GM12865 (cell line): Measurements from ENCODE around the gene SPECC1L.
A peak's percentile ranks its signal among the peaks of the same experiment; 100 is the strongest.

Experiments used
- DNase-seq: peaks from one replicate; pipeline ENCODE4 v3.0.0; 2010; ENCODE audit warnings: low read depth
- H3K4me3 ChIP-seq: 2 replicates; pipeline ENCODE4 v1.5.1; 2011; ENCODE audit warnings: mild to moderate bottlenecking, low read depth, low read length, control low read depth
- TF ChIP-seq, protein P1 (sequence below): IDR thresholded peaks from 2 replicates; pipeline ENCODE4 v1.5.1; 2011; ENCODE audit warnings: low read length, control low read depth, low read depth, inconsistent platforms; ENCODE audit not compliant: insufficient read depth; ENCODE audit errors: missing control alignments

Gene SPECC1L

DNA sequence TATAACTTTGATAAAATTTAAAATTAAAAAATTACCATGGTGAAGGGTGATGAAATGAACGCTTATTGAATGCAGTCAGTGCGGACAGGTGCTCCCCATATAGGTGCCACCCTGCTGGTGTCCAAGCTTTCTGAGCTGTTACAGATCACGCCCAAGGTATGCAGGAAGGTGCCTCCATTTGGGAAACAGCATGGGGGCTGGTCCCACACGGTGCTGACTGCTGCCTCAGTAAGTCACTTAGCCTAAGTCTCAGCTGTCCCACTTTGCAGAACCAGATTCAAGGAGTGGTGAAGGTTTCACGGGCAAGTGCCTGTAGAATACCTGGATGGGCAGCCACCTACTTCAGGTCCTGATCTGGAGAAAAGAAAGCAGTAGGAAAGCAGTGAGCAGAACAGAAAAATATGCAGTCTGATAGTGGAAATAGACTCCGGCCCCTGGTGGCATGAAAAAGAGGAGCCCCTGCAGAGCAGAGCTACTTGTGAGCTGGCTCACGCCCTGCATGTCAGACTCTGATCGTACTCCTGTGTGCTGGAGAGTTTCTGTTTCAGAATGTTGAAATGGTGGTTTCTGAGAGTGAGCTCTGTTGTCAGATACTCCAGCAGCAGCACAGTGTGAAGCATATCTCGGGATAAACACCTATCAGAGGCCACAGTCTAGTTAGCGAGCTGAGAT is 189.9 kb downstream of the SPECC1L start:
- peak overlapping the region; percentile 6; the same call in 1 of the 2 replicates for H3K4me3 ChIP-seq
- TF ChIP-seq, protein P1, sequence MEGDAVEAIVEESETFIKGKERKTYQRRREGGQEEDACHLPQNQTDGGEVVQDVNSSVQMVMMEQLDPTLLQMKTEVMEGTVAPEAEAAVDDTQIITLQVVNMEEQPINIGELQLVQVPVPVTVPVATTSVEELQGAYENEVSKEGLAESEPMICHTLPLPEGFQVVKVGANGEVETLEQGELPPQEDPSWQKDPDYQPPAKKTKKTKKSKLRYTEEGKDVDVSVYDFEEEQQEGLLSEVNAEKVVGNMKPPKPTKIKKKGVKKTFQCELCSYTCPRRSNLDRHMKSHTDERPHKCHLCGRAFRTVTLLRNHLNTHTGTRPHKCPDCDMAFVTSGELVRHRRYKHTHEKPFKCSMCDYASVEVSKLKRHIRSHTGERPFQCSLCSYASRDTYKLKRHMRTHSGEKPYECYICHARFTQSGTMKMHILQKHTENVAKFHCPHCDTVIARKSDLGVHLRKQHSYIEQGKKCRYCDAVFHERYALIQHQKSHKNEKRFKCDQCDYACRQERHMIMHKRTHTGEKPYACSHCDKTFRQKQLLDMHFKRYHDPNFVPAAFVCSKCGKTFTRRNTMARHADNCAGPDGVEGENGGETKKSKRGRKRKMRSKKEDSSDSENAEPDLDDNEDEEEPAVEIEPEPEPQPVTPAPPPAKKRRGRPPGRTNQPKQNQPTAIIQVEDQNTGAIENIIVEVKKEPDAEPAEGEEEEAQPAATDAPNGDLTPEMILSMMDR, result no peak
- peak; percentile 71 for DNase-seq

DNA sequence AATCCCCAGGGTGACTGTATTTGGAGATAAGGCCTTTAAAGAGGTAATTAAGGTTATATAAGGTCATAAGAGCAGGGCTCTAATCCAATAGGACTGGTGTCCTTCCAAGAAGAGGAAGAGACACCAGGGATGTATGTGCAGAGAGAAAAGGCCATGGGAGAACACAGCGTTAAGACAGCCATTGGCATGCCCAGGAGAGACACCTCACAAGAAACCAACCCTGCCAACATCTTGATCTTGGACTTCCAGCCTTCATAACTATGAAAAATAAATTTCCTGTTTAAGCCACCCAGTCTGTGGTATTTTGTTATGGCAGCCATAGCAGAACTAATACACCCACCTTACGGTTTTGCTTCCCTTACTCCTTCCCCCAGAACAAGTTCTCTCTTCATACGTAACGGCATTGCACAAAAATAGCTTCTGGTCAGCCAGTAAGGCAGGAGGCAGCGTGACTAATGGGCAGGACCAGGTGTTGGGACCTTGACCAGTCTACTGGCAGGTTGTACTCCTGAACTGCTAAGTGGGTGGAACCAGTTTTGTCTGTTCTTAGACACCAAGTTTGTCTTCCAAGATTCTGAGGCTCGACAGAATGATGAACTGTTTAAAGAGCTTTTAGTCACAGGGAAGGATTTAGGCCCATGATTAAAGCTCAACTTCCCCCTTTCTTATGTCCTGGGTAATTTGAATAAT is 192.6 kb downstream of the SPECC1L start:
- no peak overlapping the region for H3K4me3 ChIP-seq
- TF ChIP-seq, protein P1, result no peak
- DNase-seq, result no peak

DNA sequence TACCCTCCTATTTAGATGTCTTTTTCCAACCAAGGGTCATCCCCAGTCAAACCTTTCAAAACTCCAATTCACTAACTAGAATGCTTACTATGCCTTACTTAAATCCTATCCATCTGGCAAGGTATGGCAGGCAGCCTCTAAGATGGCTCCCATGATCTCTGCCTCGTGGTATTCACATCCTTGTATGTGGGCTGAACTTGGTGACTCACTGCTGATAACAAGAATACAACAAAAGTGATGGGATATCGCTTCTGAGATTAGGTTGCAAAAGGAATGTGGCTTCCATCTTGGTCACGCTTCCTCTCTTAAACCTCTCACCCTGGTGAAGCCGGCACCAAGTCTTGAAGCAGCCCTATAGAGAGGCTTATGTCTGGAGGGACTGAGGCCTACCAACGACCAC is 194.9 kb downstream of the SPECC1L start:
- no peak overlapping the region for H3K4me3 ChIP-seq
- TF ChIP-seq, protein P1, result no peak
- DNase-seq, result no peak

DNA sequence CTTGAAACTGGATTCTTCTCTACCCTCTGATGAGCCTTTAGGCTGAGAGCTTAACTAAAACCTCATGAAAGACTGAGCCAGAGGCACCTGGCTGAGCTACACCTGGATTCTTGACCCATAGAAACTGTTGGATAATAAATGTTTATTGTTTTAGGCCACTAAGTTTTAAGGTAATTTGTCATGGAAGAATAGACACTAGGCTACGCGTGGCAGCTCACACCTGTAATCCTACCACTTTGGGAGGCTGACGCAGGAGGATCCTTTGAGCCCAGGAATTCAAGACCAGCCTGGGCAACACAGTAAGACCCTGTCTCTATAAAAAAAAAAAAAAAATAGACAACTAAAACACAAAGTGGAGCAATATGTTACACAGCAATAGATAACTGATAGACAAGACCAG is 195.3 kb downstream of the SPECC1L start:
- DNase-seq, result no peak
- TF ChIP-seq, protein P1, result no peak
- H3K4me3 ChIP-seq, result no peak overlapping the region

DNA sequence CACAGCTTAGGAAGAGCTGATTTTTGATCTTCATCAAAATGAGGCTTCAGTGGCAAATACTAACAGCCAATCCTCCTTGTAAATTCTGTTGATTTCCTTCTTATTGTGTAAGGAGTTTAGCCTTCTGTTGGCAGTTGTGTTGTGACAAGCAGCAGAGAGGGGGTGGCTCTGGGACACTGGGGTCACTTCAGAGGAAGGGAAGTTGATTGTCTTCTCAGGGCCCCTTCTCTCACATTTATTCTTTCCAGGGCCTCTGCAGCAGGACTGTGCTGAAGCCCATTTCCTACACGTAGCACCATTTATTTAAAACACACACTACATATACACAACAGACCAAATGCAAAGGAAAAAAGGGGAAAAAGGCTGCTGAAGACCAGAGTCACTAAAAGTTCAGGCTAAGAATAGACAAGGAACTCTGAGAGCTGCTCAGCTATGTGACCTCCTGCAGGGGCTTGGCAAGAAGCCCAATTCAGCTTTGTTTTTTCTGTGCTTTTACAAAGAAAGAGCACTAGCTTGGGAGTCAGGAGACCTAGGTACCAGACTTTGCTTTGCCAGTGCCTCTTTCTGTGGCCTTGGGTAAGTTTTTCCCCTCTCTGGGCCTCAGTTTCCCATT is 196.2 kb downstream of the SPECC1L start:
- TF ChIP-seq, protein P1, result no peak
- H3K4me3 ChIP-seq, result no peak overlapping the region
- DNase-seq, result no peak

DNA sequence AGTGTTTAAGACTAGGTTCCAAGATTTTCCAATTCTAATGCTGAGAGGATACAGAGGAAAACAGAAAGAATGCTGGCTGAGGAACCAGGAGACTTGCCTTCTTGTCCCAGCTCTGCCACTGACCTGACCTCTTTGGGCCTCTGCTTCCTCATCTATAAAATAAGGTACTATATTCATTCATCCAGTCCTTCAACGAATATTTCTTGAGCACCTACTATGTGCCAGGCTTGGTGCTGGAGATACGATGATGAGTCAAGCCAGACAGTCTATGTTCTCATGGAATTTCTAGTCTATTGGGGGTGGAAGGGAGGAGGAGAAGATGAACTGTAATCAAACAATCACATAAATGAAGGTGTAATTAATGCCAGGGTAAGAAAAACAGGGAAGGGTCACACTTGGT is 196.7 kb downstream of the SPECC1L start:
- DNase-seq, result no peak
- no peak overlapping the region for H3K4me3 ChIP-seq
- TF ChIP-seq, protein P1, result no peak
